Hepatocyte (in vitro differentiated cells): ENCODE measurements around the gene PPM1H. TPM values are rescaled to one million over a fixed set of nuclear protein-coding genes. Genes with fewer than 3 reads are reported as not detected.

ENCODE experiments used
- DNase-seq: peaks from one replicate; pipeline ENCODE4 v3.0.0-alpha.2; 2016; ENCODE audit warnings: low spot score
- H2AFZ ChIP-seq: fragments of 200-600 bp; sonication (generic); 2 replicates; pipeline ENCODE4 v1.6.0; 2016; ENCODE audit warnings: antibody characterized with exemption, mild to moderate bottlenecking
- H3K27ac ChIP-seq: fragments of 200-600 bp; sonication (generic); 2 replicates; pipeline ENCODE4 v1.5.1; 2016; ENCODE audit warnings: mild to moderate bottlenecking
- H3K27me3 ChIP-seq: fragments of 200-600 bp; sonication (generic); 2 replicates; pipeline ENCODE4 v1.6.1; 2016
- H3K36me3 ChIP-seq: fragments of 200-600 bp; sonication (generic); replicated peaks from 2 replicates; pipeline ENCODE4 v1.5.1; 2016; ENCODE audit warnings: low read depth; ENCODE audit not compliant: insufficient read depth
- H3K4me1 ChIP-seq: fragments of 200-600 bp; sonication (generic); 2 replicates; pipeline ENCODE4 v1.5.1; 2016; ENCODE audit warnings: mild to moderate bottlenecking, moderate library complexity; ENCODE audit not compliant: insufficient read depth
- H3K4me2 ChIP-seq: fragments of 200-600 bp; sonication (generic); 2 replicates; pipeline ENCODE4 v1.6.0; 2016
- H3K4me3 ChIP-seq: fragments of 200-600 bp; sonication (generic); 2 replicates; pipeline ENCODE4 v1.5.1; 2016; ENCODE audit warnings: mild to moderate bottlenecking
- H3K79me2 ChIP-seq: fragments of 200-600 bp; sonication (generic); 2 replicates; pipeline ENCODE4 v1.6.0; 2017; ENCODE audit warnings: mild to moderate bottlenecking
- H3K9me2 ChIP-seq: fragments of 200-600 bp; sonication (generic); replicated peaks from 2 replicates; pipeline ENCODE4 v1.6.0; 2017; ENCODE audit warnings: mild to moderate bottlenecking; ENCODE audit not compliant: insufficient read depth
- H3K9me3 ChIP-seq: fragments of 200-600 bp; sonication (generic); 2 replicates; pipeline ENCODE4 v1.5.1; 2016; ENCODE audit warnings: low read depth, mild to moderate bottlenecking
- H4K20me1 ChIP-seq: fragments of 200-600 bp; sonication (generic); 2 replicates; pipeline ENCODE4 v1.6.0; 2016; ENCODE audit warnings: mild to moderate bottlenecking; ENCODE audit not compliant: insufficient read depth, poor library complexity, severe bottlenecking
- EZH2 ChIP-seq: fragments of 200-600 bp; sonication (generic); IDR thresholded peaks from 2 replicates; pipeline ENCODE4 v1.6.1; 2016; ENCODE audit warnings: antibody characterized with exemption, mild to moderate bottlenecking, borderline replicate concordance
- EZH2phosphoT487 ChIP-seq: fragments of 200-600 bp; sonication (generic); IDR thresholded peaks from one replicate; pipeline ENCODE4 v1.6.1; 2018; ENCODE audit warnings: antibody characterized with exemption, mild to moderate bottlenecking, low read depth, moderate library complexity; ENCODE audit not compliant: unreplicated experiment, severe bottlenecking
- WGBS: methylation state at CpG from one replicate; pipeline ENCODE4 v1.1.6; 2016; ENCODE audit warnings: low lambda C conversion rate; ENCODE audit errors: missing lambda C conversion rate; 5-methylcytosine and 5-hydroxymethylcytosine counted together
- polyA plus RNA-seq: library from polyadenylated mRNA; unstranded; fragments of >200 nt; fragmentation: Nextera tagmentation; extraction: Ambion mirVana; gene quantifications from 2 replicates; pipeline ENCODE4 v1.2.1, GENCODE V29; 2016
- total RNA-seq: library from RNA; depleted of rRNA; stranded (reverse); fragments of >200 nt; gene quantifications from 2 replicates; pipeline ENCODE4 v1.2.3, GENCODE V29; 2014
- TF ChIP-seq, protein P1 (sequence below): fragments of 200-600 bp; sonication (generic); IDR thresholded peaks from 2 replicates; pipeline ENCODE4 v1.5.1; 2016; ENCODE audit warnings: antibody characterized with exemption, mild to moderate bottlenecking; ENCODE audit not compliant: poor library complexity

The PPM1H gene
- total and polyA plus RNA-seq, 2 experiments from 2014 or later = 9.2 to 21.8 TPM

DNA sequence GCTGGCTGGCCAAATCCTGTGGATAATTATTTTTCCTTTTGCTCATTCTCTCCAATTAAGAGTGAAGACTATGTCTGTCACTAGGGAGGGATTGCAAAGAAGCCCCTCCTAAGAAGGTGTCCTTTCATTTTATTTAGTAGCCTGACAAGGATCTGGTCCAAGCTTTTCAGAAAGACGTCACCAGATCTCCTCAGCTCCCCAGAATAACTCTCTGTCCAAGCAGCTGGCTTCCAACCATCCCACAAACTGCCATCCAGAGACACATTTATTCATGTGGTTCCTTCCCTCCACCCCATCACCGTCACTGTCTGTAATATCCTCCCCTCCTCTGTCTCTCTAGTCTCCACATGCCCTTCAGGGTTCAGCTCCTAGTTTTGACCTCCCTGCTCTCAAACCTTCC is 69.9 kb downstream of the PPM1H start:
- no peak overlapping the region for H2AFZ ChIP-seq
- WGBS = 89% methylated on average over 2 of the region's 2 CpGs
- no peak overlapping the region for H3K27ac ChIP-seq
- H3K9me3 ChIP-seq = no peaks in the 10 kb centered on the region
- H3K36me3 ChIP-seq = no peaks in the 10 kb centered on the region
- H3K4me1 ChIP-seq = peaks cover 22% of the 10 kb centered on the region
- no peaks in the 10 kb centered on the region for H4K20me1 ChIP-seq
- no peak overlapping the region for H3K4me3 ChIP-seq
- no peaks in the 10 kb centered on the region for H3K9me2 ChIP-seq
- H3K79me2 ChIP-seq = peaks cover 38% of the 10 kb centered on the region
- no peak for DNase-seq
- no peak for TF ChIP-seq EZH2phosphoT487
- TF ChIP-seq, protein P1, sequence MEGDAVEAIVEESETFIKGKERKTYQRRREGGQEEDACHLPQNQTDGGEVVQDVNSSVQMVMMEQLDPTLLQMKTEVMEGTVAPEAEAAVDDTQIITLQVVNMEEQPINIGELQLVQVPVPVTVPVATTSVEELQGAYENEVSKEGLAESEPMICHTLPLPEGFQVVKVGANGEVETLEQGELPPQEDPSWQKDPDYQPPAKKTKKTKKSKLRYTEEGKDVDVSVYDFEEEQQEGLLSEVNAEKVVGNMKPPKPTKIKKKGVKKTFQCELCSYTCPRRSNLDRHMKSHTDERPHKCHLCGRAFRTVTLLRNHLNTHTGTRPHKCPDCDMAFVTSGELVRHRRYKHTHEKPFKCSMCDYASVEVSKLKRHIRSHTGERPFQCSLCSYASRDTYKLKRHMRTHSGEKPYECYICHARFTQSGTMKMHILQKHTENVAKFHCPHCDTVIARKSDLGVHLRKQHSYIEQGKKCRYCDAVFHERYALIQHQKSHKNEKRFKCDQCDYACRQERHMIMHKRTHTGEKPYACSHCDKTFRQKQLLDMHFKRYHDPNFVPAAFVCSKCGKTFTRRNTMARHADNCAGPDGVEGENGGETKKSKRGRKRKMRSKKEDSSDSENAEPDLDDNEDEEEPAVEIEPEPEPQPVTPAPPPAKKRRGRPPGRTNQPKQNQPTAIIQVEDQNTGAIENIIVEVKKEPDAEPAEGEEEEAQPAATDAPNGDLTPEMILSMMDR = no peak
- TF ChIP-seq EZH2 = no peak
- no peak overlapping the region for H3K4me2 ChIP-seq
- no peaks in the 10 kb centered on the region for H3K27me3 ChIP-seq

DNA sequence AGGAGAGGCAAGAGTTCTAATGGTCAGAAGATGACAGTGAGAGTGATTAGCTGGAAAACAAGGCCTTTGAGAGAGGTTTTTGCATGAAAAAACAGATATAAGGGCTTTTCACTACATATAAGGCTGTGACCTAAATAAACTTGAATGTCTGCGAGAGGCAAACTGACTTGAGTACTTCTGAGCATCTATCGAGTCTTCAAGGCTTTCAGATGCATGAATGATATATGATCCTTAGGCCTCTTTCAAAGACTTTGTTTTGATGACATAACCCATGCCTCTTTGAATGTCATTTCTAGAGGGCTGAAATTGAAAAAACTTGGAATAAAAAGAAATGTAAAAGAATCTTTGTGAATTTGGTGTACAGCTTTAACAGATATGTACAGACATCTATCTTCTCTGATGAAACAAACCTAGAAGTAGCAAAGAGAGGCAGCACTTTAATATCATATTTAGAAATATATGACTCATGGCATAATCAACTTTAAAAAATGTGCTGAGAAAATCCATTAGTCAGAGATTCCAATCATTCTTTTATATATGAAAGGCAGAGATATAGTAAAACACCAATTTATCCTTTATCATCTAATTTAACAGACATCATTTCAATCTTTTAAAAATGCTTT is 72.6 kb downstream of the PPM1H start:
- Histone ChIP-seq H3K4me3 (no peak overlapping the region), H3K4me2 (no peak overlapping the region), H4K20me1 (no peaks in the 10 kb centered on the region), H3K27me3 (no peaks in the 10 kb centered on the region), H3K27ac (no peak overlapping the region), H3K9me2 (no peaks in the 10 kb centered on the region), H3K79me2 (peaks cover 42% of the 10 kb centered on the region), H2AFZ (no peak overlapping the region), H3K9me3 (no peaks in the 10 kb centered on the region), H3K4me1 (peaks cover 17% of the 10 kb centered on the region), H3K36me3 (no peaks in the 10 kb centered on the region)
- WGBS = 78% methylated on average over 2 of the region's 2 CpGs
- no peak for DNase-seq
- TF ChIP-seq EZH2phosphoT487 = no peak
- TF ChIP-seq EZH2 = no peak
- TF ChIP-seq, protein P1 = no peak

DNA sequence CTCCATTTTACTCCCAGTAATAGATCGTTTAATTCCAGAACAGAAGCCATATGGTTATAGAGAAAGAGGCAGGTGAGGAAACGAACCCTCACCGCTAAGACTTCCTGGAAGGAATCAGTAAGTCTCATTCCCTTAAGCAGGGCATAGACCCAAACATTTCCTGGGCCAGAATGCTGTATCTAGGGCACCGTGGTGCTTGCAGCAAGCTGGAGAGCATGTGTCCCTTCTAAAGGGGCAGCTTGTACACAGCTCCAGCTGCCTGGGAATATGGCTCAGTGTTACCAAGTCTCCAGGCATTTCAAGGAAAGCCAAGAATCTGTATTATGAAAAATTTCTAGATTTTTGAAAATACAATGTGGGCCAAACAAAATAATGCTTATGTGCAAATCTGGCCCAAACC is 73.4 kb downstream of the PPM1H start:
- Histone ChIP-seq H3K4me2 (no peak overlapping the region), H3K4me3 (no peak overlapping the region), H3K9me2 (no peaks in the 10 kb centered on the region), H3K9me3 (no peaks in the 10 kb centered on the region), H3K79me2 (peaks cover 42% of the 10 kb centered on the region), H3K27ac (no peak overlapping the region), H3K4me1 (peaks cover 11% of the 10 kb centered on the region), H3K36me3 (no peaks in the 10 kb centered on the region), H2AFZ (no peak overlapping the region), H3K27me3 (no peaks in the 10 kb centered on the region), H4K20me1 (no peaks in the 10 kb centered on the region)
- DNase-seq = no peak
- TF ChIP-seq, protein P1 = no peak
- TF ChIP-seq EZH2 = no peak
- TF ChIP-seq EZH2phosphoT487 = no peak
- WGBS = 86% methylated on average over 4 of the region's 4 CpGs
